T-helper 1 cell treated with Interleukin-12 subunit alpha and Interleukin-12 subunit beta and Interleukin-4 antibody, amounts not matched to agents 30 ng/mL and 1 ng/mL, for 36 hours (primary cell): ENCODE results near the gene CDKN2A. TPM values are rescaled to one million over a fixed set of nuclear protein-coding genes. Genes with fewer than 3 reads are reported as not detected.

Experiments used
- intact Hi-C: fragments of 100-400 bp; cut with micrococcal nuclease; formaldehyde crosslinking; loops from one replicate; pipeline ENCODE4 v1.15.1; 2024
- total RNA-seq: library from RNA; stranded (reverse); gene quantifications from 2 replicates; pipeline ENCODE4 v1.2.3, GENCODE V29; 2022

Gene CDKN2A
- total RNA-seq = 22.9 and 23.3 TPM in 2 replicates

DNA sequence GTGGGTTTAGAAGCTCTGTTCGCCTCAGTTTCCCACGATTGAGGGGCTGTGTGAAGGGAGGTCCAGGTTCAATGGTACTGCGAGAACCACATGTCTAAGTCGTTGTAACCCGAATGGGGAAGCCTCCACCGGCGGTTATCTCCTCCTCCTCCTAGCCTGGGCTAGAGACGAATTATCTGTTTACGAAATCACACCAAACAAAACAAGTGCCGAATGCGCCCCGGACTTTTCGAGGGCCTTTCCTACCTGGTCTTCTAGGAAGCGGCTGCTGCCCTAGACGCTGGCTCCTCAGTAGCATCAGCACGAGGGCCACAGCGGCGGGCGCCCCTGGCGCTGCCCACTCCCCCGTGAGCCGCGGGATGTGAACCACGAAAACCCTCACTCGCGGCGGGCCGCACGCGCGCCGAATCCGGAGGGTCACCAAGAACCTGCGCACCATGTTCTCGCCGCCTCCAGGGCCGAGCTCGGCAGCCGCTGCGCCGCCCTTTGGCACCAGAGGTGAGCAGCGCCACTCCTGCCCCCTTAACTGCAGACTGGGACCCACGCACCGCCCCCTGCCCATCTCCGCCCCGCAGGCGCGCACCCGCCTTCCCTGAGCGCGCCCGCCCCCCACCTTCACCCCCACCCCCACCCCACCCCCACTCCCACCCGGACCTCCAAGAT lies at the start of gene CDKN2A:
CDKN2A (minus strand) TSS at position 500 of the 663 bp plus-strand sequence.
- intact Hi-C loops = loop anchor here (1.0 to 5.0 kb wide), 6 partner anchors 19 to 1312 kb away; partner anchors contain the start of gene FOCAD

DNA sequence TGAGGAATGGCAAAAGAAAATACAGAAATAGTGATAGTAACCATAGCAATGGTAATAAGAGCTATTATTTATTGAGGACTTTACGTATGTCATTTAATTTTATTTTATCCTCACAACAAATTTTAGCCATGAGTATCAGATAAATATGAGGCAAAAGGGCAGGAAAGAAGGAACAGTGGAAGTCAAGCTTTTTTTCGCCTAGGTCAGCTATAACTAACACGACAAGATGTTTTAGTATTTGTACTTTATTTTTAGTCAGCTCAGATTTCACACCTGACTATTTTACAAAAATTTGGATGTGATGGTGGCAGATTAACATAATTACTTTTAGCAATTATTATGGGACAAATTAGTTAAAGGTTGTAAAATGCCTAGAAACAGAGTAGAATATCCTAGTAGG lies 49.7 kb upstream of the CDKN2A start:
- intact Hi-C loops = no loop called here

DNA sequence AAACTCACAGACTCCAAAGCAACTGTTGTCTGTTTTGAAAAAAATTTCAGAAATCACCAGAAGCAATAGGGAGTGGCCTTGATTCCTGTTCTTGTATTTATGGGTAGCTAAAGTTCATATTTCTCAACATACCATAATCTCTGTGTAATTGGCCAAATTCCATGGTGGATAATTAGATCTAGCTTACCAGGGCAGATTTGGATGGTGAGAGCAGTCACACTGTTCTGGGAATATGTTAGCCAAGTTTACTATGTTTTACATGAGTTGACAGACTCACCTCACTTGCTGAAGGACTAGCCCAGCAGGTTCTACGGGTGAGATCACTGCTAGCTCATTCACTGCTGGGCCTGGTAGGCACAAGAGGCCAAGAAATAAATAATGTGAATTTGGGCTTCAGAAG lies 47.6 kb upstream of the CDKN2A start:
- intact Hi-C loops = no loop called here

DNA sequence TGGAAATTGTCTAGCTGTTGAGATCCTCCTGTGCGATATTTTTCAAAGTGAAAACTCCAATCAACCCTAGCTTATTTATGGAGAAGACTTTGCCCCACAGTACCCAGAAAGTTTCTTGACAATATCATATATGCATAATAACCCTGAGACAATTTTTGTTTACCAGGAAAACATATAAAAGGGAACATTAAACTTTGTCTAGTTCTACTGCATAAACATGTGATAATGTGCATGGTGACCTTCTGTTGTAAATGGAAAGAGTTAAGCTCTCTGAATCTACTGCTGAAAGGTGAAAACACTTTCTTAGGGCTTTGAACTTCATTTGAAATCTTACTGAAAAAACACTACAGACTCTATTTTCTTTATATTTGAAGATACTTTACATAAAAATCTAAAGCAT lies 47.2 kb upstream of the CDKN2A start:
- intact Hi-C loops = no loop called here

DNA sequence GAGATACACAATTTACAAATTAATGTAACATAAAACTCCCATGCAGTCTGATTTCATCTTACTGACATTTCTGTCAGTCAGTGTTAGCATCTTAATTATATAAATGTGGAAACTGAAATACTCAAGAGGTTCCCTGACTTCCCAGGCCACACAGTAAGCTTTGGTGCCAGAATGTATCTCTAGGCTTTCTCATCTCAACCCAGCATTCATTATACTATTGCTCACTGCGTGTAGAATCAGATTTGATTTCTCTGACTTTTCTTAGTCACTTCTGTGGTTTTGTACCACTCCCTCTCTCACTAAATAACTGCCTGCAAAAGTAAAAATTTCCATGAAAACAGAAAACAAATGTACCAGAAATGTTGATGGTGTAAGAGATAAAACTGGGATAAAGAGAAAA lies 46.6 kb upstream of the CDKN2A start:
- intact Hi-C loops = no loop called here

DNA sequence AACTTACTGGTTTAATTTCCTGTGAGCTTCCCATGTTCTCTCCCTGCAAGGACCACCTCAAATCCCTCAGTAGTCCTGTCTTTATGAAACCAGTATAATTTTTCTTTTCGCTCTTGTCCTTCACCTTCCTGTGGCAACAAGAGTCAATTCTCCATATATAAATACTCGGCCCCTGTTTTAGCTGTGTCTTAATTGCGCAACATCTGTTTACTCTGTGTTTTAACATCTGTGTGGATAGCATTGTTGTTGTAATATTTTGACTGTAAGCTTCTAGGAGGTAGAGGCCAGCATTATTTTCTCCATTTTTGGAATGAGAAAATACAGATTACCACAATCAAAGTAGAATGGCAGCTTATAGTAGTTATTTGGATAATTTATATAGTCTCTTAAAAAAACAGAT lies 45.1 kb upstream of the CDKN2A start:
- intact Hi-C loops = loop anchor here (2.0 to 5.0 kb wide), 5 partner anchors 42 to 330 kb away; no protein-coding TSS in a partner anchor

DNA sequence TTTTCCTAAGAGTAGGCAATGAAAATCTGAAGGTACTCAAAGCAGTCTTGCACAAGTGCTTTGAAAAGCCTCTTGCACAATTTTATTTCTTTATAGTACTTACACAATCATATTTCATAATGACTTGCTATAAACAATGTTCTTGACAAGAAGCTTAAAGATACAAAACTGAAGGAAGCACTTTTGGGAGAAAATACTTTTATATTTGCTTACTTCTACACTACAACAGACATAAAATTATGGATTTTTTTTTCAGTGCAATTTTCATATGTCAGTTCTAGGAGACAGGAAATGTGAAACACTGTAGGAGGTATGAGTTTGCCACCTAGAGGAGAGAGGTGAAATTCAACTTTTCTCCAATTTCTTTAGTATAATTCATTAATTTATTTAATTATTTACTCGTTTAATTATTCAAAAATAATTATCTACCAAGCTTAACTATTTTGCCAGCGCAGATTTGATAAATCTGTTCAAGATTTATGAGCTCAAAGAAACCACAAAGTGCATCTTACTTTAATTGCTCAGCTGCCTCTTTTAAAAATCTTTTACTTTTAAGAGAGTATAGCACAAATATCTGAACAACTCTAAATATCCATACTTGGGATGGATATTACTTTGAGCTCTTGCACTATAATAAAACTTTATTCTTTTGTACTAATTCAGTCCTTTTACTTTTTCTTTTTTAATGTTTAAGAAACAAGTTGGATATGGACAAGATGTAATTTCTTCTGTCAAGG lies 43.9 kb upstream of the CDKN2A start:
- intact Hi-C loops = loop anchor here (1.0 to 5.0 kb wide), 8 partner anchors 29 to 329 kb away; partner anchors contain the start of gene CDKN2B

DNA sequence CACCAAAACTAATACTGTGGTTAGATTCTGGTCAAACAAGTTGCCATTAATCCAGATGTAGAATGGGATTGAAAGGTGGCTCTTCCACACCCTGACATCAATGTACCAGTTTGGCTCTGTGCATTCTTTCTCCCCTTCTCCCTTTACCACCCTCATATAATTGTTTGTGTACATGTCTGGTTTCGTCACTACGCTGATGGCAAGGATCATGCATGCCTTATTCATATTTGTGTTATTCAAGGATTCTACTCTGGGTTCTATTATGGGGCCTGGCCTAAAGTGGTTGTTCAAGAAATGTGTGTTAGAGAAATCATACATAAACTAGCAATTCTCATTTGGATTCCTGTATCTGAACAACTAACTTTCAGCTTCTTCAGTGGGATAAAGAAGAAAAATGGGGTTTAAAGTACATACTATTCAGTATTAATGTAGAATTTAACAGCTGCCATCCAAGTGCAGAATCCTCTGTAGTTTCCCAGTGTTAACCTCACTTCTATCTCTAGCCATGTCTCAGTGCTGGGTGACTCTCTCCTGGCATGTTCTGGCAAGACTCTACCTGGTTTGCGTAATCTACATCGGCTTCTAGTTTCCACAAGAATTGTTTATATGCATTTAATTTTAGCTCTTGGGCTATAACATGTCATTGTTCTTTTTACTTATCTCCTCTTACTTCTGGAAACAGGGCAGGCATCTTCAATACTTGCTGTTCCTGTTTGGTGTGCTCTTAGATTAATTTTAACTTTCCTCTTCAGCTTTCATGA lies 42.9 kb upstream of the CDKN2A start:
- intact Hi-C loops = loop anchor here (5.0 kb wide), 1 partner anchor 40 kb away; no protein-coding TSS in a partner anchor

DNA sequence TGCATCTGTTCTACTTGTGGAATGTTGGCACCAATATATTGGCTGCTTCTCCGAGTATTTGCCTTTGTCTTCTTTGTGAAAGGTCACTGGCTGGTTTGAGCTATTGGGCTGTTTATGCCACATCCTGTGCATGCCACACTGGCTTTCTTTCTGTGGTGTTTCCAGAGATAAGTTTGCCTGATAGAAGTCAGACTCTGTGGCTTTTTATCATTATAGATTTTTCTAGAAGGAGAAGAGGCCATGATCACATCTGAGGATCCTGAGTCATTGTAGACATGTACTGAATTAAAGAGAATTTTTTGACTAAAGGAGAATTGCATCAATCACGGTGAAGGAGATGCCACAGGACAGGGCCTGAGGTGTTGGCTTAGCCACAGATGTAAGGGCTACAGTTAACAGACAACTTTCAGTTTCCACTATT lies 41.4 kb upstream of the CDKN2A start:
- intact Hi-C loops = loop anchor here (5.0 kb wide), 1 partner anchor 38 kb away; no protein-coding TSS in a partner anchor

DNA sequence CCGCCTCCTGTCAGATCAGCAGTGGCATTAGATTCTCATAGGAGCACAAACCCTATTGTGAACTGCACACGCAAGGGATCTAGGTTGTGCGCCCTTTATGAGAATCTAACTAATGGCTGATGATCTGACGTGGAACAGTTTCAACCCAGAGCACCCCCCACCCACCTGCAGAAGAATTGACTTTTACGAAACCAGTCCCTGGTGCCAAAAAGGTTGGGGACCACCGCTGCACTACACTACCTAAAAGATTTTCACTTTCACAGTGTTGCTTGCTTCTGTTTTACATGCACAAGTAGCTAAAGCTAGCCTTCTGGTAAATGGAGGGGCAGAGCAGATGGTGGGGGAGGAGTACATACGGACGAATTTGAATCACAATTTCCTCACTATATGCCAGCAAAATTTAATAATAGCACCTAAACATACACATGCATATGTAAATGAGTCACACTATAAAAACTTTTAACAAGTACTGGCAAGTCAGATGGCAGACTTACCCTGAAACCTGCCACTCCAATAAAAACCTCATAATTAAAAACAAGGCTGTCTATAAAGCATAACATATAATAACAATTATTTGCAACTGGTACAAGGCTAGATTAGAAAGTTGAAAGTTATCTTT lies 38.9 kb upstream of the CDKN2A start:
- intact Hi-C loops = no loop called here

DNA sequence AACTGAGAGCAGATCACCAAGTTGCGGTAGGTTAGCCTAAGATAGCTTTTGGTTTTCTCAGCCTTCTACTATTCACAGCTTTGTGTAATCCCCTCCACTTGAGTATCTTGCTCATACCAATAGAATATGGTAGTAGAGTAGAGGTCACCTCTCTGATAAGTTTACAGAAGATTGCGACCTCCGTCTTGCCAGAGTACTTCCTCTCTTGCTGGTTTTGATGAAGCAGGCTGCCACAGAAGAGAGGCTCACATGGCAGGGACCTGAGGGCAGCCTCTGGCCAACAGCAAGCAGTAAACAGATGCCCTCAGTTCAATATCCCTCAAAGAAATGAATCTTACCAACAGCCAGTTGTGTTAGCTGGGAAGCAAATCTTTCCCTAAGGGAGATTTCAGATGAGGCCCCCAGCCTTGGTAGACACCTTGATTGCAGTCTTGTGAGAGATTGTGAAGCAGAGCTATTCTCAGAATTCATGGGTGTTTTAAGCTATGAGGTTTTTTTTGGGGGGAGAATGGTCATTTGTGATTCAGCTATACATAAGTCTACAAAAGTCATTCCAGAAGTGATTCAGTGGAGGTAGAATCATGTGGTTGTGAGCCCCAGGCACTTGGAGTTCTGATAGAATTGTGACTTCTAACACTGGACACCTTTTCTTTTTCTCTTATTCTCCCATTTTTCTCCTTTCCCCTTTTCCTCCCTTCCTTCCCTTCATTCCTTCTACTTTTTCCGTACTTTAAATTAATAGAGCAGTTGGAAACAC lies 37.6 kb upstream of the CDKN2A start:
- intact Hi-C loops = no loop called here

DNA sequence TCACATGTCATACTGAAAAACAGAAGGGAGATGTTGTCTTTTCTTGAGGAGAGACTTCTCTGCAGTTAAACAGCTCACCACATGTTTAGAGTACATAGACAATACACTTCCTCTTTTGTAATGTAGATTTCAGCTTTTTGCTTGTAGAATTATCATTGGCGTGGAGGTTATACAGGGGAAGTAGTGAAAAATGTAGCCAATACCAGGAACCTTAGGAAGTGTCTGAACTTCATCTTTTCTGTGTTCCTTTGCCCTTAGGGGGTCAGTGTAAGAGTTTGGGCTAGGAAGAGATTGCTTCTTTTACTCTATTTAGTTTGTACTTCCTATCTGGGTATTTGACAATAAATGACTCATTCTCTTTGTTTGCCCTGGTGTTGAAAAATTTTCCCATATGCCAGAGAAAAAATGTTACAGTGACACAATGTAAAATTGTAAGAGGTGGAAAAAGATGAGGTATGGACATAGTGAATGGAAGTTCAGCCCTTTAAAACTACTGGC lies 36.0 kb upstream of the CDKN2A start:
- intact Hi-C loops = no loop called here

DNA sequence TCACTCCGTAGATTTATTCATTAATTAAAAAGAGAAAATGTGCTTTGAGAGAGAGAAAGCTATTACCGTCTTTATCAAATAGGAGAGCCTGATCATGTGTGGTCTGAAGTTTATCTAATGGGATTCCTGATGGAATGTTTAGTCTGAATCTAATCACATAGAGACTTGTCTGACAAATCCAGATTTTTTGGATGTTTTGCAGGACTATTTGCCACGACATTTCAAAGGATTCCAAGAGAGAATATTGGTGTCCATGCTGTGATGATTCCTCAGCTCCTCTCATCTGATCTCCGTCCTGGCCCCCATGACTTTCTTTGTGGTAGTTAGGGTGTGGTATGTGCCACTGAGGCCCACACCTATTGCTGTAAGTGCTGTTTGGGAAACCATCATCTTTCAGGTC lies 35.0 kb upstream of the CDKN2A start:
- intact Hi-C loops = no loop called here

DNA sequence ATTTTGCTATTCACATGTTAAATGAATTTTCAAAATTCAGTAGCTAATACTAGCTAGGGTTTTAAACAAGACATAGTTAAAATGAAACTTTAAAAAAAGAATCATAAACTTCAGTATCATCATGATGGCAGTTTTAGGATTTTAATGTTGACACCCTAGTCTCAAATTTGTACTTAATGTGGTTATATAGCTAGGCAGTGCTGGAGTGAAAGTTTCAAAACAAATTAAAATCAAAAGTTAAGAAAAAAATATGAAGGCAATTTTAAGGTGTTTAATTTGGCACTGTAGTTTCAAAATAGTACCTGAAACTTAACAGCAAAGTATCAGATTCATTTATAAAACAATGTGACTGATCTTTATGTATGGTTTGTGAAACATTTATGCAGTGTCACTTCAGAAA lies 34.2 kb upstream of the CDKN2A start:
- intact Hi-C loops = no loop called here

DNA sequence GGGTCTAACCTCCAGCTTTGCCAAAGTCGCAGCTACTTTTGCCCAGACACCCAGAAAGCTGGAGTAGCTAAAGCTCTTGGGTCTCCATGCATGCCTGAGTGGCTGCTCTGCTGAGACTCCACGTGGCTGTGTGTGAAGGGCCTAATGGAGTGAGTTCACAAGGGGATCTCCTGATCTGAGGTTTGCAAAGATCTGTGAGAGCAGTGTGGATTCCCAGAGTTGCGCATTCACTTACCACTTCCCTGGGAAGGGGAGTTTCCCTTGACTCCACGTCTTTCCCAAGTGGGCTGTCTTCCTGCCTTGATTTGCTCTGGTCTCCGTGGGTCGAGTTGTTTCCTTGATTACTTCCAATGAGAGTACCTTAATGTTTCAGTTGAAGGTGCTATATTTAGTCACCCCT lies 32.5 kb upstream of the CDKN2A start:
- intact Hi-C loops = no loop called here

DNA sequence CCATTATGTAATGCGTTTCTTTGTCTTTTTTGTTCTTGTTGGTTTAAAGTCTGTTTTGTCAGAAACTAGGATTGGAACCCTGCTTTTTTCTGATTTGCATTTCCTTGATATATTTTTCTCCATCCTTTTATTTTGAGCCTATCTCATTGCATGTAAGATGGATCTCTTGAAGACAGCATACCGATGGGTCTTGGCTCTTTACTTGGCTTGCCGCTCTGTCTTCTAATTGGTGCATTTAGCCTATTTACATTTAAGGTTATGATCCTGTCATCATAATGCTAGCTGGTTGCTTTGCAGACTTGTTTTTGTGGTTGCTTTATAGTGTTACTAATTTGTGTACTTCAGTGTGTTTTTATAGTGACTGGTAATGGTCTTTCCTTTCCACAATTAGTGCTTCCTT lies 28.2 kb upstream of the CDKN2A start:
- intact Hi-C loops = no loop called here

DNA sequence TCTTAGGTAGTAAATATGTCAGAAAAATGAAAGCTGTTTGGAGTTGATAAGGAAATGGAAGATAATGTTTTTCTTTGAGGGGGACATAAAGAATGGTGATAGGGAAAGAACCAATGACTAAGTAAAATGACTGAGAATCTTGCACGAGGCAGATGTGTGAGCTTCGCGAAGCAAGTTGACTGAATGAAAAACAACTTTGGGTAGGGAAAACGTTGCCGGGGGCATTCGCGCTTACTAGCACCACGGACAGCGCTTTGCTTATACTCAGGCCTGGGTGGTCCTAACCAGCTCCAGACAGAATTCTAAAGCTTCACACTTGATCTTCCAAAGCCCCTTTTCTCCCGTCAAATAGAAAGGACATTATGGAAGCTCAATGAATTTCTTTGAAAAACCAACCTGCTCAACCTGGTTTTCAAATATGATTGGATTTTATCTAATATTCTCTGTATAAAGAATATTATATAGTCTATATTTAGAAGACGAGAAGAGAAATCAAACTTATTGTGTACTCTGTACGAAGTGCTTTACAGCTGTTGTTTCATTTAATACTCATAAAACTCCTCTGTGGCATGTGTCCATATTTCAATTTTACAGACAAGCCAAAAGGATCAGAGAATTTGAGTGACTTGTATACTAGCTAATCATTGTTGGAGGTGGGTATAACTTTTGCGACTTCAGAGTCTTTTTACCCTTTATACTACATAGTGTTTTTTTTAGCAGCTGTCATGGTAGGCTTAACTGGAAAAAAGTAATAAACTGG lies 16.9 kb upstream of the CDKN2A start:
- intact Hi-C loops = no loop called here

DNA sequence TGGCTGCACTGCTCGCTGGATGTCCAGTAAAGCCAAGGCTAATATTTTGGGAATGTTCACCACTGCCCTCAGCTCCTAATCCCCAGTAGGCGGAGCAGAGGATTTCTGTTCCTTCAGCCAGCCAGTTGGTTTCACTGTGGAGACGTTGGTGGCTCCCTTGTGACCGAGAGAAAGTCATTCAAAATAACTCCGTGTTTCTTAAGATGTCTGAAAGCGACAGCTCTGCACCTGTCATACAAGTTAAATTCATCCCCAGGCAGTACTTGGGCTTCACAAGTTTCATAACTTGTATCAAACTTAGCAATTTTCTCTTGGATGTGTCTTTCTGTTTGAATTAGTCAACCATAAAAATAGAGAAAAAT lies 15.3 kb upstream of the CDKN2A start:
- intact Hi-C loops = loop anchor here (1.0 to 10.0 kb wide), 6 partner anchors 29 to 445 kb away; no protein-coding TSS in a partner anchor

DNA sequence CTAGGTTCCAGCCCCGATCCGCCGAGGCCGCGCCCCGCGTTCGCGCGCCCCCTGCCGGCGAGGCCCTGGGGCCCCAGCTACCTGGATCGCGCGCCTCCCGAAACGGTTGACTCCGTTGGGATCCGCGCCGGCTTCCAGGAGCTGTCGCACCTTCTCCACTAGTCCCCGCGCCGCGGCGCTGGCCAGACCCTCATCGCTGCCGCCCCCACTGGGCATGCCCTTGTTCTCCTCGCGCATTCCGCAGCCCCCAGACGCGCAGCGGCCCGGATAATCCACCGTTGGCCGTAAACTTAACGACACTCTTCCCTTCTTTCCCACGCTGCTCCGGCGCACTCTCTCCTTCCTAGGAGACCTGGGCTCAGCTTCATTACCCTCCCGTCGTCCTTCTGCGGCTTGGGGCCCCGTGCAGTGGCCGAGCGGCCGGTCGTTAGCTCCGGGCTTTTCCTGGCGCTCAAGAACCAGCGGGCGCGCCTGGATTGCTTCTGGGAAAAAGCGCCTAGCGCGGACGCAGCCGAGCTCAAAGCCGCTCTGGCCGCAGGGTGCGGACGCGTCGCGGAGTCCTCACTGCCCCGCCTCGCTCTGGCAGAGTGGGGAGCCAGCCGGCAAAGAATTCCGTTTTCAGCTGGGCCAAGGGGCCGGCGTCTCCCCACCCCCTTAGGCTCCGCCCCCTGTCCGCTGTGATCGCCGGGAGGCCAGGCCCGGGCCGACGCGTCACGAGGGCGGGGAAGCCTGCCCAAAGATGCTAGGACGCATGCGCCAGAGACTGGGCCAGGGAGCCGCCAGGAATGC lies 14.7 kb upstream of the CDKN2A start, which contains the start of gene CDKN2B:
CDKN2B (minus strand) TSS at position 589 of the 789 bp plus-strand sequence; CDS start at position 237, 352 bp downstream.
- intact Hi-C loops = loop anchor here (1.0 to 10.0 kb wide), 11 partner anchors 14 to 446 kb away; no protein-coding TSS in a partner anchor
